Neutrophil (primary cell): ENCODE measurements around the gene TEC.
A peak's percentile ranks its signal among the peaks of the same experiment; 100 is the strongest.

Source experiments
- H3K27ac ChIP-seq: fragments of 200-600 bp; sonication (generic); 2 replicates; pipeline ENCODE4 v1.5.1; 2016; ENCODE audit warnings: mild to moderate bottlenecking, moderate library complexity
- H3K27me3 ChIP-seq: fragments of 200-600 bp; sonication (generic); 2 replicates; pipeline ENCODE4 v1.6.0; 2016; ENCODE audit warnings: mild to moderate bottlenecking
- H3K36me3 ChIP-seq: fragments of 200-600 bp; sonication (generic); 2 replicates; pipeline ENCODE4 v1.5.1; 2017
- H3K4me1 ChIP-seq, 2 experiments: fragments of 200-600 bp in 1 of 2; sonication (generic) in 1 of 2; 1 replicate in 1 of 2; 2 replicates in 1 of 2; pipeline versions ENCODE4 v1.5.1 to v1.6.1; 2013 to 2016; ENCODE audit warnings: low read depth in 1 of 2, low read length in 1 of 2, mild to moderate bottlenecking in 1 of 2, moderate library complexity in 1 of 2; ENCODE audit not compliant: control insufficient read depth in 1 of 2, insufficient read depth in 1 of 2
- H3K4me3 ChIP-seq, 2 experiments: fragments of 200-600 bp in 1 of 2; sonication (generic) in 1 of 2; 1 replicate in 1 of 2; 2 replicates in 1 of 2; pipeline ENCODE4 v1.5.1; 2013 to 2016; ENCODE audit warnings: low read depth in 1 of 2, low read length in 1 of 2, mild to moderate bottlenecking in 1 of 2, moderate library complexity in 1 of 2
- H3K9me3 ChIP-seq: fragments of 200-600 bp; sonication (generic); 2 replicates; pipeline ENCODE4 v1.5.1; 2016
- TF ChIP-seq, protein P1 (sequence below): fragments of 200-600 bp; sonication (generic); IDR thresholded peaks from 2 replicates; pipeline ENCODE4 v1.5.1; 2016; ENCODE audit warnings: antibody characterized with exemption

The TEC gene

DNA sequence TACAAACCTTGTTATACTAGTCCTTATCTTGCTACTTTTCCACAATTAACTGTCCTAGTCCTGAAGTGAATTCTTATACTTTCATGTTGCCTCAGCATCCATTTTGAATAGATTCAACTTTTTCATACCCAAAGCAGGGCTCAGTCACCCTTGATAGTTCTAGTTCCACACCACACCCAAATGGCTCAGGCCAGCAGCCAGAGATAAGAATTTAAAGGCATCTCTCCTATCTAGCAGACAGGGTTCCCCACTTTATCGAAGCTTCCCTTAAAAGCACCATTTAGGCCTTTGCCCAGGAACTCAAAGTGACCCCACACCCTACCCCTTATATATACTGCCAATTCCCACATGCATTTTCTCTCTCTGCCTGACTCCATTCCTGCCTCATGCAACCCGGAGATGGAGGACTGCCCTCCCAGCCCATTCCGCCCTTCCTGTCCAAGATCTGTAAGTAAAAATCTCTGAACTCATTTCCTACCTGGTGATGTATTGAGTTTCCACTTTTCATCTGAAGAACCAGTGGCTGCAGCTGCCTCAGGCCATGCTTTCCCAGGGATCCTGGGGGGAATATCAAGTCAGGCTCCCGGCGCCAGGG lies 71.9 kb downstream of the TEC start:
- Histone ChIP-seq H3K36me3 (no peaks in the 10 kb centered on the region), H3K9me3 (no peaks in the 10 kb centered on the region), H3K27me3 (no peaks in the 10 kb centered on the region), H3K27ac (no peak overlapping the region), H3K4me1 (peaks cover 12 to 22% of the 10 kb centered on the region in 2 experiments), H3K4me3 (no peak overlapping the region)
- TF ChIP-seq, protein P1, sequence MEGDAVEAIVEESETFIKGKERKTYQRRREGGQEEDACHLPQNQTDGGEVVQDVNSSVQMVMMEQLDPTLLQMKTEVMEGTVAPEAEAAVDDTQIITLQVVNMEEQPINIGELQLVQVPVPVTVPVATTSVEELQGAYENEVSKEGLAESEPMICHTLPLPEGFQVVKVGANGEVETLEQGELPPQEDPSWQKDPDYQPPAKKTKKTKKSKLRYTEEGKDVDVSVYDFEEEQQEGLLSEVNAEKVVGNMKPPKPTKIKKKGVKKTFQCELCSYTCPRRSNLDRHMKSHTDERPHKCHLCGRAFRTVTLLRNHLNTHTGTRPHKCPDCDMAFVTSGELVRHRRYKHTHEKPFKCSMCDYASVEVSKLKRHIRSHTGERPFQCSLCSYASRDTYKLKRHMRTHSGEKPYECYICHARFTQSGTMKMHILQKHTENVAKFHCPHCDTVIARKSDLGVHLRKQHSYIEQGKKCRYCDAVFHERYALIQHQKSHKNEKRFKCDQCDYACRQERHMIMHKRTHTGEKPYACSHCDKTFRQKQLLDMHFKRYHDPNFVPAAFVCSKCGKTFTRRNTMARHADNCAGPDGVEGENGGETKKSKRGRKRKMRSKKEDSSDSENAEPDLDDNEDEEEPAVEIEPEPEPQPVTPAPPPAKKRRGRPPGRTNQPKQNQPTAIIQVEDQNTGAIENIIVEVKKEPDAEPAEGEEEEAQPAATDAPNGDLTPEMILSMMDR = no peak

DNA sequence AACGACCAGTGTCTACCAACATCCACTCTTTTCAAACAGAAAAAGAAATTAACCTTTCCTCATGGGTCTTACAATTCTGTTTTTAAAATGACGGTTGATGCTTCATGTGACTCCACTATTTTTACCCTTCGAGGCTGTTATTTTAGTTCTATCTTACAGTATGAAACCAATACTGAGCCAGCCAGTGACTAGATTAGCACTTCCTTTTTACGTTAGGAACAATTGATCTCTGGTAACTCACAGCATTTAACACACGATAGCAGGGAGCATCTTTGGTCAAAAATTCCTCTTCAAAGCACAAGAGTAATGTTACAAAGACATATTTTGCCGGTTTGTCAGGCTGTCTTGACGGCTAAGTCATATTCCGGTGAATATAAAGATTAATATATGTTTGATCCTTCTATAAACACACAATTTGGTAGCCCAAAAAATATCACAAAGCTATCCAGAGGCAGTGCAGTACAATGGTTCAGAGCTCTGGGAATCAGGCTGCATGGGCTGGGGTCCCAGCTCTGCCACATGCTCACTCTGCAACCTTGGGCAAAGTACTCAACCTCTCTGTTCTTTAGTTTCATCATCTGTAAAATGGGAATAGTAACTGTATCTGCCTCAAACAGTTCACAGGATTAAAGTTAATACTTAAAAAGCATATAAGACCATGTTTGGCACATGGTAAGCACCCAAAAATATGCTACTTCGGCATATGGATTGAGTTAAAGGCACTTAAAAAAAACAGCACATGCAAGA lies 72.7 kb downstream of the TEC start:
- TF ChIP-seq, protein P1 = no peak
- H3K27me3 ChIP-seq = no peaks in the 10 kb centered on the region
- no peak overlapping the region for H3K4me3 ChIP-seq
- H3K4me1 ChIP-seq = peaks cover 12 to 22% of the 10 kb centered on the region in 2 experiments
- H3K27ac ChIP-seq = no peak overlapping the region
- H3K36me3 ChIP-seq = no peaks in the 10 kb centered on the region
- H3K9me3 ChIP-seq = no peaks in the 10 kb centered on the region

DNA sequence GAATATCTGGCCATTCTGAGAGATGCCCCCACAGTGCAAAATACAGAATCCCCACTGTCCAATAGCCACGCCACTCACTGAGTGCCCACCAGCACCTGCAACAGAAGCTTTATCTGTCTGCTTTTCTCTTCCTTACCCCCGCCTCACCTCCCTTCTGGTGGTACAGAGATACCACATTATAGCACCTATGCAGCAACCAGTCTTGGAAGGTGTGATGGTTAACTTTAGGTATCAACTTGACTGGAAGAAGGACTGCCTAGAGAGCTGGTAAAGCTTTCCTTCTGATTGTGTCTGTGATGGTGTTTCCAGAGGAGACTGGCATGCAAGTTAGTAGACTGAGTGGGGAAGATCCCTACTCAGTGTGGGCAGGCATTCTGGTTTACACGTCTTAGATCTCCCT lies 73.8 kb downstream of the TEC start:
- Histone ChIP-seq H3K27me3 (no peaks in the 10 kb centered on the region), H3K9me3 (no peaks in the 10 kb centered on the region), H3K36me3 (no peaks in the 10 kb centered on the region), H3K4me1 (peaks cover 7 to 15% of the 10 kb centered on the region in 2 experiments), H3K4me3 (no peak overlapping the region), H3K27ac (no peak overlapping the region)
- TF ChIP-seq, protein P1 = no peak

- H3K36me3 ChIP-seq = no peaks in the 10 kb centered on the region
- H3K27me3 ChIP-seq = no peaks in the 10 kb centered on the region
Measured at GRCh38 chr4:48195374-48195773, 74.3 kb downstream of the TEC start.

GRCh38 chr4:48194971-48195370 lies 74.7 kb downstream of the TEC start:
- Histone ChIP-seq H3K36me3 (no peaks in the 10 kb centered on the region), H3K4me1 (peaks cover 7 to 14% of the 10 kb centered on the region in 2 experiments), H3K27ac (peak overlapping the region; percentile 7), H3K27me3 (no peaks in the 10 kb centered on the region), H3K9me3 (no peaks in the 10 kb centered on the region), H3K4me3 (no peak overlapping the region)
- TF ChIP-seq, protein P1 = no peak

More at GRCh38 chr4:48195374-48195773, 74.3 kb downstream of the TEC start:
- H3K4me1 ChIP-seq = peaks cover 7 to 14% of the 10 kb centered on the region in 2 experiments
- H3K27ac ChIP-seq = peak overlapping the region; percentile 7
- H3K9me3 ChIP-seq = no peaks in the 10 kb centered on the region
- H3K4me3 ChIP-seq = no peak overlapping the region
- TF ChIP-seq, protein P1 = no peak
